K562 (cell line): ENCODE measurements around the gene PRKCE. TPM values are rescaled to one million over a fixed set of nuclear protein-coding genes. Genes with fewer than 3 reads are reported as not detected.

ENCODE experiments used
- ATAC-seq: fragments of 200-7000 bp; cut with Tn5 transposase; 3 replicates; pipeline ENCODE4 v1.9.1; 2020; ENCODE audit warnings: moderate library complexity
- BruUV-seq: library from RNA; stranded (reverse); fragments of 400-500 nt; replicated peaks from 2 replicates; lab custom pipeline; 2021; lab: Mats Ljungman, UMichigan
- CTCF ChIA-PET: fragments of 300-600 bp; formaldehyde crosslinking; extraction: SDS; loops from one replicate; lab custom pipeline; 2021; ENCODE audit warnings: low intra/inter-chr PET ratio; lab: Yijun Ruan, JAX
- POLR2A ChIA-PET: fragments of 300-600, 350-650 bp; sonication (Branson Sonifier 250); formaldehyde crosslinking; extraction: SDS; loops from one replicate; lab custom pipeline; 2021; ENCODE audit warnings: antibody characterized with exemption, inconsistent platforms; lab: Yijun Ruan, JAX
- DNase-seq, 4 experiments: peaks; one replicate each; pipeline versions ENCODE4 v3.0.0 to v3.0.0-alpha.2; 2011 to 2018; ENCODE audit warnings: low spot score in 3 of 4, mixed read lengths in 3 of 4; ENCODE audit errors: extremely low read depth in 1 of 4
- FAIRE-seq: peaks from 2 replicates; lab custom pipeline; 2011; peaks lifted over from hg19 to GRCh38; lab: Jason Lieb, UNC
- H2AFZ ChIP-seq: 2 replicates; pipeline ENCODE4 v1.6.0; 2011; ENCODE audit warnings: low read depth, low read length, control low read depth, inconsistent platforms
- H3K27ac ChIP-seq: fragments of 200-600 bp; 3 replicates; pipeline ENCODE4 v1.8.0; 2011; ENCODE audit warnings: low read depth, mild to moderate bottlenecking, control low read depth, inconsistent platforms, low read length, moderate library complexity, mixed read lengths; ENCODE audit errors: extremely low read depth
- H3K27me3 ChIP-seq, 2 experiments: fragments of 300-600 bp in 1 of 2; 2 replicates in 1 of 2; 3 replicates in 1 of 2; pipeline versions ENCODE4 v1.6.0 to v1.8.0; 2011; ENCODE audit warnings: inconsistent platforms in 2 of 2, low read length in 2 of 2, mild to moderate bottlenecking in 1 of 2, mixed read lengths in 1 of 2, moderate library complexity in 1 of 2; ENCODE audit not compliant: control insufficient read depth in 2 of 2, insufficient read depth in 2 of 2
- H3K36me3 ChIP-seq: fragments of 300-600 bp; 3 replicates; pipeline ENCODE4 v1.8.0; 2011; ENCODE audit warnings: mild to moderate bottlenecking, low read length, inconsistent platforms; ENCODE audit not compliant: control insufficient read depth, insufficient read depth
- H3K4me1 ChIP-seq, 2 experiments: fragments of 200-600 bp in 1 of 2; replicated peaks in 1 of 2; 2 replicates in 1 of 2; 3 replicates in 1 of 2; pipeline versions ENCODE4 v1.5.1 to v1.8.0; 2011; ENCODE audit warnings: inconsistent platforms in 2 of 2, low read length in 2 of 2, mild to moderate bottlenecking in 1 of 2, mixed read lengths in 1 of 2, moderate library complexity in 1 of 2; ENCODE audit not compliant: control insufficient read depth in 2 of 2, insufficient read depth in 2 of 2
- H3K4me2 ChIP-seq: 2 replicates; pipeline ENCODE4 v1.6.1; 2011; ENCODE audit warnings: low read length, control low read depth, inconsistent platforms, mixed read lengths; ENCODE audit not compliant: insufficient read depth
- H3K4me3 ChIP-seq: fragments of 200-600 bp; sonication (generic), shearing (Covaris generic); 2 replicates; pipeline ENCODE4 v1.5.1; 2016; ENCODE audit warnings: control low read depth, inconsistent platforms
- H3K79me2 ChIP-seq: fragments of 200-600 bp; 3 replicates; pipeline ENCODE4 v1.8.0; 2011; ENCODE audit warnings: low read length, inconsistent platforms; ENCODE audit not compliant: control insufficient read depth, insufficient read depth
- H3K9ac ChIP-seq, 2 experiments: 2 replicates each; pipeline versions ENCODE4 v1.6.0 to v1.6.1; 2011; ENCODE audit warnings: low read depth in 2 of 2, low read length in 2 of 2, control low read depth in 1 of 2, inconsistent platforms in 1 of 2, mild to moderate bottlenecking in 1 of 2, mixed read lengths in 1 of 2; ENCODE audit not compliant: insufficient read depth in 1 of 2
- H3K9me1 ChIP-seq: one replicate; pipeline ENCODE4 v1.6.0; 2011; ENCODE audit warnings: inconsistent platforms, mild to moderate bottlenecking, low read length, moderate library complexity; ENCODE audit not compliant: control insufficient read depth, insufficient read depth
- H3K9me3 ChIP-seq: replicated peaks from 2 replicates; pipeline ENCODE4 v1.5.1; 2011; ENCODE audit warnings: low read depth, low read length, inconsistent platforms; ENCODE audit not compliant: control insufficient read depth, insufficient read depth
- H4K20me1 ChIP-seq: replicated peaks from 2 replicates; pipeline ENCODE4 v1.6.1; 2011; ENCODE audit warnings: low read length, inconsistent platforms, mixed read lengths; ENCODE audit not compliant: control insufficient read depth, insufficient read depth
- CBX3 ChIP-seq, 2 experiments: IDR thresholded peaks; 1 replicate in 1 of 2; 2 replicates in 1 of 2; pipeline ENCODE4 v1.6.1; 2012; ENCODE audit warnings: inconsistent platforms in 2 of 2, low read length in 2 of 2, borderline replicate concordance in 1 of 2, control low read depth in 1 of 2
- ELF1 ChIP-seq: fragments of 200-800 bp; sonication (Bioruptor generic); IDR thresholded peaks from 2 replicates; pipeline ENCODE4 v1.6.1; 2016; ENCODE audit warnings: missing genetic modification characterization, missing compliant biosample characterization
- ESRRB ChIP-seq: fragments of 250-450 bp; sonication (Bioruptor Pico); IDR thresholded peaks from 2 replicates; pipeline ENCODE4 v1.5.0; 2020; ENCODE audit warnings: mild to moderate bottlenecking, moderate library complexity, borderline replicate concordance
- ETV6 ChIP-seq, 3 experiments: fragments of 150-350 bp in 1 of 3; sonication (generic) in 1 of 3; formaldehyde crosslinking in 1 of 3; IDR thresholded peaks; 2 replicates each; pipeline versions ENCODE4 v1.6.1 to v1.8.0; 2014 to 2022; ENCODE audit warnings: borderline replicate concordance in 2 of 3, low read depth in 2 of 3, antibody characterized with exemption in 1 of 3, low read length in 1 of 3, mild to moderate bottlenecking in 1 of 3, missing genetic modification reagents in 1 of 3
- FOXJ2 ChIP-seq: fragments of 200-800 bp; sonication (Bioruptor generic); IDR thresholded peaks from 2 replicates; pipeline ENCODE4 v1.6.1; 2016; ENCODE audit warnings: missing genetic modification characterization, missing compliant biosample characterization
- JUN ChIP-seq, 2 experiments: sonication (generic) in 1 of 2; formaldehyde crosslinking in 1 of 2; IDR thresholded peaks; 2 replicates each; pipeline versions ENCODE4 v1.6.1 to v1.8.0; 2012 to 2022; ENCODE audit warnings: borderline replicate concordance in 2 of 2, mild to moderate bottlenecking in 2 of 2, improper control_type of control experiment in 1 of 2, low read depth in 1 of 2, low read length in 1 of 2, missing genetic modification reagents in 1 of 2
- L3MBTL2 ChIP-seq: fragments of 450-650 bp; IDR thresholded peaks from 2 replicates; pipeline ENCODE4 v1.6.1; 2016; ENCODE audit warnings: mild to moderate bottlenecking, moderate library complexity
- MBD1 ChIP-seq: fragments of 250-450 bp; sonication (Bioruptor Pico); IDR thresholded peaks from 2 replicates; pipeline ENCODE4 v1.8.0; 2022; ENCODE audit warnings: inconsistent platforms
- NELFE ChIP-seq: IDR thresholded peaks from 2 replicates; pipeline ENCODE4 v1.6.1; 2011; ENCODE audit warnings: mild to moderate bottlenecking; ENCODE audit not compliant: insufficient read depth, insufficient read length
- PHB2 ChIP-seq: fragments of 450-650 bp; IDR thresholded peaks from 2 replicates; pipeline ENCODE4 v1.6.1; 2017; ENCODE audit warnings: low read depth
- SMARCC2 ChIP-seq: fragments of 450-650 bp; IDR thresholded peaks from 2 replicates; pipeline ENCODE4 v1.6.1; 2017; ENCODE audit warnings: antibody characterized with exemption, moderate library complexity, mild to moderate bottlenecking, low read depth
- ZBTB49 ChIP-seq: sonication (generic); formaldehyde crosslinking; IDR thresholded peaks from 2 replicates; pipeline ENCODE4 v1.8.0; 2022; ENCODE audit warnings: missing genetic modification reagents, mild to moderate bottlenecking, borderline replicate concordance
- ZFP91 ChIP-seq: sonication (generic); formaldehyde crosslinking; IDR thresholded peaks from 2 replicates; pipeline ENCODE4 v1.8.0; 2022; ENCODE audit warnings: mild to moderate bottlenecking, missing genetic modification reagents
- ZNF175 ChIP-seq: fragments of 200-800 bp; sonication (Bioruptor generic); IDR thresholded peaks from 2 replicates; pipeline ENCODE4 v1.6.1; 2016; ENCODE audit warnings: low read depth, mild to moderate bottlenecking, missing genetic modification characterization, missing compliant biosample characterization
- WGBS: fragments of 100-300 bp; shearing (Covaris generic); methylation state at CpG from one replicate; pipeline ENCODE4 v1.1.6; 2016; ENCODE audit warnings: low coverage, mixed read lengths; ENCODE audit not compliant: insufficient coverage; ENCODE audit errors: missing lambda C conversion rate; 5-methylcytosine and 5-hydroxymethylcytosine counted together
- in situ Hi-C: fragments of 300-500 bp; cut with MboI; formaldehyde crosslinking; loops from 4 replicates; pipeline ENCODE4 v1.15.0; 2018; ENCODE audit warnings: inconsistent platforms, mixed read lengths
- intact Hi-C: fragments of 100-400 bp; cut with micrococcal nuclease; formaldehyde crosslinking; loops from 2 replicates; pipeline ENCODE4 v1.14.2; 2022
- polyA plus RNA-seq, 8 experiments: library from polyadenylated mRNA; depleted of rRNA in 4 of 8; stranded (reverse) in 5 of 8; unstranded in 3 of 8; fragments of >200 nt; fragmentation: Nextera tagmentation in 2 of 8; fragmentation: Illumina TruSeq in 1 of 8; extraction: Ambion mirVana in 2 of 8; extraction: Trizol in 1 of 8; gene quantifications; 2 replicates each; pipeline versions ENCODE4 v1.2.1 to v1.2.3, GENCODE V29; 2011 to 2014; ENCODE audit warnings: inconsistent platforms in 1 of 8, missing spikeins in 1 of 8
- total RNA-seq, 7 experiments: library from RNA; depleted of rRNA in 6 of 7; stranded (reverse); fragments of >200 nt in 6 of 7; fragmentation: Illumina TruSeq in 2 of 7; extraction: Trizol in 2 of 7; gene quantifications; 2 replicates each; pipeline versions ENCODE4 v1.2.1 to v1.2.3, GENCODE V29; 2011 to 2021; ENCODE audit warnings: low replicate concordance in 1 of 7

The PRKCE gene
- total and polyA plus RNA-seq, 9 of the 15 experiments (the other 6 are each of a cell fraction or from before 2014, with no cell fraction given), result 0.06 to 1.0 (median 0.22) TPM; not detected in 1

GRCh38 chr2:45988879-45989278 is 337.4 kb downstream of the PRKCE start:
- no peaks in the 10 kb centered on the region for H3K9me1 ChIP-seq
- H2AFZ ChIP-seq, result no peak overlapping the region
- no peaks in the 10 kb centered on the region for H4K20me1 ChIP-seq
- WGBS, result 3% methylated on average over 7 of the region's 7 CpGs
- POLR2A ChIA-PET, result no interaction called here
- CTCF ChIA-PET, result no interaction called here
- H3K27me3 ChIP-seq, result peaks cover 5 to 59% of the 10 kb centered on the region in 2 experiments; a peak in 4 of 5 replicates
- H3K9me3 ChIP-seq, result no peaks in the 10 kb centered on the region
- no peak overlapping the region for H3K4me3 ChIP-seq
- in situ Hi-C loops, result loop anchor here (5.0 to 25.0 kb wide), 2 partner anchors 663 to 1323 kb away; no protein-coding TSS in a partner anchor
- H3K4me2 ChIP-seq, result no peak overlapping the region
- BruUV-seq, result no TSS peak
- no peaks in the 10 kb centered on the region for H3K79me2 ChIP-seq
- no peaks in the 10 kb centered on the region for H3K36me3 ChIP-seq
- no peak overlapping the region for H3K9ac ChIP-seq
- intact Hi-C loops, result no loop called here
- H3K4me1 ChIP-seq, result no peaks in the 10 kb centered on the region
- DNase-seq, result no peak
- FAIRE-seq, result no peak
- H3K27ac ChIP-seq, result no peak overlapping the region
- ATAC-seq, result no peak
- TF ChIP-seq ZFP91 (CRISPR knock-in tag) (no peak), ZNF175 (no peak), ETV6 (IDR thresholded peaks at IDR 0.05; ENCODE audit: borderline replicate concordance in 1 of 2, low read depth in 2 of 2, low read length in 1 of 2) (no peak), ETV6 (CRISPR knock-in tag; IDR thresholded peaks at IDR 0.05; ENCODE audit: borderline replicate concordance) (no peak), MBD1 (CRISPR knock-in tag) (no peak), ZBTB49 (CRISPR knock-in tag) (no peak), ESRRB (CRISPR knock-in tag) (no peak), CBX3 (IDR thresholded peaks at IDR 0.05; ENCODE audit: borderline replicate concordance in 1 of 2, low read length in 2 of 2) (no peak), SMARCC2 (no peak), ELF1 (no peak), NELFE (no peak), PHB2 (no peak), FOXJ2 (tag) (no peak), JUN (IDR thresholded peaks at IDR 0.05; ENCODE audit: borderline replicate concordance, low read depth, low read length) (no peak), JUN (CRISPR knock-in tag; IDR thresholded peaks at IDR 0.05; ENCODE audit: borderline replicate concordance) (no peak), L3MBTL2 (no peak)
